Thyroid gland (tissue), 4 donors: Measurements from ENCODE around the gene CDK19.

Experiments used
- CTCF ChIP-seq, 6 experiments: fragments of 200-600 bp in 3 of 6; fragments of 450-650 bp in 3 of 6; sonication (generic) in 3 of 6; IDR thresholded peaks; one replicate each; pipeline ENCODE4 v1.5.1; 2016 to 2019; ENCODE audit warnings: antibody characterized with exemption in 6 of 6, mild to moderate bottlenecking in 2 of 6, inconsistent platforms in 1 of 6, moderate library complexity in 1 of 6
- POLR2A ChIP-seq, 2 donors: fragments of 450-650 bp; IDR thresholded peaks; one replicate each; pipeline ENCODE4 v1.6.1; 2017; ENCODE audit warnings: antibody characterized with exemption in 2 of 2, mild to moderate bottlenecking in 2 of 2, moderate library complexity in 1 of 2

GRCh38 chr6:110776413-110776812 lies 38.9 kb downstream of the CDK19 start:
- TF ChIP-seq POLR2A (IDR thresholded peaks at IDR 0.05) (no peak), CTCF (IDR thresholded peaks at IDR 0.05) (no peak)
